B cell (primary cell): ENCODE measurements around the gene TSEN15. TPM values are rescaled to one million over a fixed set of nuclear protein-coding genes. Genes with fewer than 3 reads are reported as not detected.

Source experiments
- ATAC-seq: fragments of 200-7000 bp; cut with Tn5 transposase; one replicate; pipeline ENCODE4 v1.10.0; 2021; ENCODE audit warnings: low read depth, mild to moderate bottlenecking, moderate number of reproducible peaks, moderate library complexity
- CTCF ChIA-PET: fragments of 350-600 bp; sonication (Branson Sonifier 250); formaldehyde crosslinking; loops from one replicate; lab custom pipeline; 2021; ENCODE audit warnings: antibody characterized with exemption, inconsistent platforms; lab: Charles Lee
- POLR2A ChIA-PET: fragments of 350-600 bp; sonication (Branson Sonifier 250); formaldehyde crosslinking; loops from one replicate; lab custom pipeline; 2021; ENCODE audit warnings: antibody characterized with exemption; lab: Charles Lee
- DNase-seq: peaks from one replicate; pipeline ENCODE4 v3.0.0; 2013
- H2AFZ ChIP-seq: 2 replicates; pipeline ENCODE4 v1.6.1; 2012; ENCODE audit warnings: mild to moderate bottlenecking, low read depth, low read length; ENCODE audit not compliant: insufficient read depth, poor library complexity, severe bottlenecking
- H3K27ac ChIP-seq, 2 donors: 1 replicate in 1 of 2; 2 replicates in 1 of 2; pipeline ENCODE4 v1.5.1; 2012 to 2013; ENCODE audit warnings: low read length in 2 of 2, mild to moderate bottlenecking in 2 of 2, moderate library complexity in 1 of 2
- H3K27me3 ChIP-seq, 4 experiments: fragments of 200-600 bp in 1 of 4; sonication (generic) in 1 of 4; replicated peaks in 1 of 4; 1 replicate in 2 of 4; 2 replicates in 2 of 4; pipeline versions ENCODE4 v1.6.1 to v1.7.0; 2013 to 2016; ENCODE audit warnings: low read length in 3 of 4, mild to moderate bottlenecking in 2 of 4, mixed read lengths in 1 of 4, moderate library complexity in 1 of 4; ENCODE audit not compliant: insufficient read depth in 4 of 4, control insufficient read depth in 3 of 4; ENCODE audit errors: control extremely low read depth in 1 of 4
- H3K36me3 ChIP-seq, 2 experiments: replicated peaks in 1 of 2; 1 replicate in 1 of 2; 2 replicates in 1 of 2; pipeline versions ENCODE4 v1.6.1 to v1.7.1; 2013; ENCODE audit warnings: low read length in 1 of 2; ENCODE audit not compliant: insufficient read depth in 2 of 2, control insufficient read depth in 1 of 2; ENCODE audit errors: control extremely low read depth in 1 of 2, extremely low read depth in 1 of 2
- H3K4me1 ChIP-seq, 2 donors: fragments of 200-600 bp in 1 of 2; sonication (generic) in 1 of 2; 1 replicate in 1 of 2; 2 replicates in 1 of 2; pipeline versions ENCODE4 v1.5.1 to v1.6.1; 2013 to 2017; ENCODE audit warnings: low read length in 2 of 2; ENCODE audit not compliant: control insufficient read depth in 2 of 2, insufficient read depth in 2 of 2
- H3K4me2 ChIP-seq: replicated peaks from 2 replicates; pipeline ENCODE3; 2012; ENCODE audit warnings: mild to moderate bottlenecking, low read depth, low read length; ENCODE audit not compliant: poor library complexity, severe bottlenecking
- H3K4me3 ChIP-seq, 5 experiments: fragments of 200-600 bp in 1 of 5; sonication (generic) in 1 of 5; 1 replicate in 3 of 5; 2 replicates in 2 of 5; pipeline versions ENCODE4 v1.5.1 to v1.7.0; 2011 to 2016; ENCODE audit warnings: low read length in 4 of 5, mild to moderate bottlenecking in 4 of 5, low read depth in 2 of 5, control low read depth in 1 of 5, moderate library complexity in 1 of 5; ENCODE audit not compliant: insufficient read depth in 1 of 5; ENCODE audit errors: control extremely low read depth in 1 of 5, extremely low read depth in 1 of 5
- H3K79me2 ChIP-seq: fragments of 200-600 bp; sonication (generic); one replicate; pipeline ENCODE4 v1.6.0; 2016; ENCODE audit warnings: low read length; ENCODE audit not compliant: control insufficient read depth, insufficient read depth
- H3K9ac ChIP-seq: fragments of 200-600 bp; sonication (generic); 2 replicates; pipeline ENCODE4 v1.6.1; 2017; ENCODE audit warnings: mild to moderate bottlenecking, low read length, moderate library complexity
- H3K9me3 ChIP-seq, 3 donors: one replicate each; pipeline versions ENCODE4 v1.6.1 to v1.7.1; 2013; ENCODE audit warnings: low read length in 2 of 3; ENCODE audit not compliant: control insufficient read depth in 2 of 3, insufficient read depth in 1 of 3; ENCODE audit errors: control extremely low read depth in 1 of 3
- H4K20me1 ChIP-seq: 2 replicates; pipeline ENCODE4 v1.6.0; 2012; ENCODE audit warnings: mild to moderate bottlenecking, low read length; ENCODE audit not compliant: insufficient read depth, control insufficient read depth, poor library complexity, severe bottlenecking
- H3K27ac Mint-ChIP-seq: one replicate; pipeline ENCODE4 v1.8.0; 2021; ENCODE audit warnings: mixed read lengths
- H3K27me3 Mint-ChIP-seq: one replicate; pipeline ENCODE4 v1.8.0; 2021; ENCODE audit warnings: mixed read lengths
- H3K4me1 Mint-ChIP-seq: one replicate; pipeline ENCODE4 v1.8.0; 2021; ENCODE audit warnings: mixed read lengths
- H3K4me3 Mint-ChIP-seq: one replicate; pipeline ENCODE4 v1.8.0; 2021; ENCODE audit warnings: mixed read lengths
- H3K9me3 Mint-ChIP-seq: one replicate; pipeline ENCODE4 v1.8.0; 2022; ENCODE audit warnings: mixed read lengths; ENCODE audit not compliant: insufficient read depth
- CTCF ChIP-seq: fragments of 200-600 bp; IDR thresholded peaks from one replicate; pipeline ENCODE4 v1.8.0; 2022; ENCODE audit warnings: antibody characterized with exemption, mild to moderate bottlenecking
- EZH2 ChIP-seq: IDR thresholded peaks from 2 replicates; pipeline ENCODE4 v1.6.1; 2012; ENCODE audit warnings: borderline replicate concordance, low read depth, mild to moderate bottlenecking, moderate library complexity, low read length; ENCODE audit not compliant: insufficient read depth, poor library complexity, severe bottlenecking
- WGBS: methylation state at CpG from one replicate; pipeline ENCODE4 v1.1.5; 2013; ENCODE audit warnings: missing lambda C conversion rate; ENCODE audit not compliant: insufficient coverage; 5-methylcytosine and 5-hydroxymethylcytosine counted together
- intact Hi-C: fragments of 100-400 bp; cut with micrococcal nuclease; formaldehyde crosslinking; loops from one replicate; pipeline ENCODE4 v1.10.0; 2022
- polyA plus RNA-seq: library from polyadenylated mRNA; depleted of rRNA; stranded (reverse); fragments of >200 nt; gene quantifications from 2 replicates; pipeline ENCODE4 v1.2.3, GENCODE V29; 2012
- total RNA-seq, 2 donors: library from RNA; stranded (reverse); fragments of 120-200 nt in 1 of 2; gene quantifications; 1 replicate in 1 of 2; 2 replicates in 1 of 2; pipeline versions ENCODE4 v1.2.3 to v1.2.4, GENCODE V29; 2013 to 2022

The TSEN15 gene
- total and polyA plus RNA-seq, 2 donors (not counting 1 experiment from before 2014, with no cell fraction given), result 15.5 to 25.2 TPM

- no peak overlapping the region for H3K4me3 Mint-ChIP-seq
- 63% methylated on average over 3 of the region's 7 CpGs for WGBS
- ATAC-seq, result no peak
Observed at GRCh38 chr1:184017306-184017705, 34.2 kb upstream of the TSEN15 start.

GRCh38 chr1:184018622-184019021, 32.9 kb upstream of the TSEN15 start:
- H3K9me3 ChIP-seq, result no peaks in the 10 kb centered on the region
- no peak overlapping the region for H2AFZ ChIP-seq
- DNase-seq (no peak), ATAC-seq (no peak)
- CTCF ChIA-PET, result no interaction called here
- H3K9ac ChIP-seq, result no peak overlapping the region
- no peak overlapping the region for H3K4me2 ChIP-seq
- 80% methylated on average over 1 of the region's 2 CpGs for WGBS
- H4K20me1 ChIP-seq, result no peaks in the 10 kb centered on the region
- POLR2A ChIA-PET, result no interaction called here
- TF ChIP-seq EZH2, result no peak
- no peak for TF ChIP-seq CTCF
- H3K27ac Mint-ChIP-seq, result no peak overlapping the region
- H3K79me2 ChIP-seq, result no peaks in the 10 kb centered on the region
- H3K4me3 ChIP-seq, result no peak overlapping the region
- intact Hi-C loops, result no loop called here
- H3K4me1 ChIP-seq, result no peaks in the 10 kb centered on the region
- no peak overlapping the region for H3K27ac ChIP-seq
- H3K9me3 Mint-ChIP-seq, result no peaks in the 10 kb centered on the region
- no peaks in the 10 kb centered on the region for H3K36me3 ChIP-seq
- peaks cover 0 to 6% (median 1%) of the 10 kb centered on the region in 4 experiments for H3K27me3 ChIP-seq
- no peak overlapping the region for H3K4me3 Mint-ChIP-seq
- H3K27me3 Mint-ChIP-seq, result peaks cover 17% of the 10 kb centered on the region
- H3K4me1 Mint-ChIP-seq, result no peaks in the 10 kb centered on the region

More at GRCh38 chr1:184017306-184017705, 34.2 kb upstream of the TSEN15 start:
- no peak for DNase-seq
- ChIA-PET POLR2A (no interaction called here), CTCF (no interaction called here)
- no peaks in the 10 kb centered on the region for H3K9me3 ChIP-seq
- H3K9ac ChIP-seq, result no peak overlapping the region
- Mint-ChIP-seq H3K4me1 (no peaks in the 10 kb centered on the region), H3K27me3 (peaks cover 26% of the 10 kb centered on the region), H3K27ac (no peak overlapping the region), H3K9me3 (no peaks in the 10 kb centered on the region)
- H3K4me2 ChIP-seq, result no peak overlapping the region
- H3K4me1 ChIP-seq, result no peaks in the 10 kb centered on the region
- no peak overlapping the region for H3K27ac ChIP-seq
- no peaks in the 10 kb centered on the region for H4K20me1 ChIP-seq
- peaks cover 0 to 6% (median 1%) of the 10 kb centered on the region in 4 experiments for H3K27me3 ChIP-seq
- TF ChIP-seq CTCF (no peak), EZH2 (no peak)
- no peaks in the 10 kb centered on the region for H3K79me2 ChIP-seq
- H3K36me3 ChIP-seq, result no peaks in the 10 kb centered on the region
- intact Hi-C loops, result no loop called here
- no peak overlapping the region for H3K4me3 ChIP-seq
- no peak overlapping the region for H2AFZ ChIP-seq
